HuH-7.5 (cell line): ENCODE results near the gene ZBTB26.
"Not testable (repeated sequence)": the region's sequence is repeated elsewhere in the genome, so short reads cannot be mapped to it uniquely, and the experiment has no call there.

ENCODE experiments used
- DNase-seq: peaks from one replicate; pipeline ENCODE4 v3.0.0; 2011; ENCODE audit warnings: low spot score

The ZBTB26 gene

DNA sequence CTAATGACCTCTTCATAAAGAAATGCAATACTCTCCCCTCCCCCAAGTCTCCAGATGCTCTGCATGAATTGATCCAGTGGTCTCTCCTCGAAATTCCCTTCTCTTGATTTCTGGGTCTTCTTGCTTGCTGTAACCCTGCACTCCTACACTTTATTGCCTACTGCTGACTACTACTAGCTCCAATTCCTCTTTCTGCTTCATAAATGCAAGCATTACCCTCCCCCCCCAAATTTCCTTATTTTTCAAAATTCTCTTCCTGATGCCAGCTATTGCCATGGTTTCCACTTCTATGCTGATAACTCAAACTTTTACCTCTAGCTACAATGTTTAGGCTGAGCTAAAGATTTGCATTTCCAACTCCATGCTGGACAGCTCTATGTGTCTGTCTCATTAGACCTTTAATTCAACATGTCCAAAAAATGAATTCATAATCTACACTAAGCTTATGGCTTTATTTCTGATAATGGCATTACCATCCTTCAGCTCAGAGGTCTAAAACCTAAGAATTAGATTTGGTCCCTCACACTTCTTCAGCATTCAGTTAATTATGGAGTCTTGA lies 1.4 kb downstream of the ZBTB26 start:
- DNase-seq: no peak

DNA sequence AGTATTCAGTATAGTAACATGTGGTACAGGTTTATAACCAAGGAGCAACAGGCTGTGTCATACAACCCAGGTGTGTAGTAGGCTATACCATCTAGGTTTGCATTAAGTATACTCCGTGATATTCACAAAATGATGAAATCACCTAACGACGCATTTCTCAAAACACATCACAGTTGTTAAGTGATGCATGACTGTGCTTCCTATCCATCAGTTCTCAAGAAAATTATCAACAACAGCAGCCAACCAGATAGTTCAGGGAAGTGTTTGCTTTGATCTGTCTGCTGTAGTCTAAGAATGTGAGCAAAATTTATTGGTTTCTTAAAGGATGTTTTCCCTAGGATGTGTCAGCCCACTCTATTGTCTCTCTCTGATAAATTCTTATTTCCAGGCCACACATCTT lies 7.4 kb downstream of the ZBTB26 start:
- no peak for DNase-seq

DNA sequence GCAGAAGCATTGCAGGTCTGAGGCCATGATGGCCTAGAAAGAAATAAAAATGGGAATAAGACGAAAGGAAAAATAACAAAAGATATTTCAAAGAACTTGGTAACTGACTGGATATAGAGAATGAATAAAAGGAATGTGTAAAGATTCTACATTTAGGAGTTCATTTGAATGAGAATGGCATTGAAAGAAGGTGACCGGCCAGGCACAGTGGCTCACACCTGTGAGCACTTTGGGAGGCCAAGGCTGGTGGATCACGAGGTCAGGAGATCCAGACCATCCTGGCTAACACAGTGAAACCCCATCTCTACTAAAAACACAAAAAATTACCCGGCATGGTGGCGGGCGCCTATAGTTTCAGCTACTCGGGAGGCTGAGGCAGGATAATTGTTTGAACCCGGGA lies 8.6 kb downstream of the ZBTB26 start:
- DNase-seq: no peak

GRCh38 chr9:122918310-122918709 lies 13.0 kb downstream of the ZBTB26 start:
- no peak for DNase-seq

- peak; percentile 66 for DNase-seq
These were observed 18.2 kb downstream of the ZBTB26 start, which contains the start of gene ZBTB6 for GRCh38 chr9:122912964-122913673. ZBTB6 (minus strand) TSS chr9:122913323; CDS start chr9:122912072, 1,251 bp downstream.

GRCh38 chr9:122912671-122912963 lies 18.7 kb downstream of the ZBTB26 start:
- no peak for DNase-seq

GRCh38 chr9:122906122-122906521 lies 25.2 kb downstream of the ZBTB26 start:
- not testable (repeated sequence) for DNase-seq

DNA sequence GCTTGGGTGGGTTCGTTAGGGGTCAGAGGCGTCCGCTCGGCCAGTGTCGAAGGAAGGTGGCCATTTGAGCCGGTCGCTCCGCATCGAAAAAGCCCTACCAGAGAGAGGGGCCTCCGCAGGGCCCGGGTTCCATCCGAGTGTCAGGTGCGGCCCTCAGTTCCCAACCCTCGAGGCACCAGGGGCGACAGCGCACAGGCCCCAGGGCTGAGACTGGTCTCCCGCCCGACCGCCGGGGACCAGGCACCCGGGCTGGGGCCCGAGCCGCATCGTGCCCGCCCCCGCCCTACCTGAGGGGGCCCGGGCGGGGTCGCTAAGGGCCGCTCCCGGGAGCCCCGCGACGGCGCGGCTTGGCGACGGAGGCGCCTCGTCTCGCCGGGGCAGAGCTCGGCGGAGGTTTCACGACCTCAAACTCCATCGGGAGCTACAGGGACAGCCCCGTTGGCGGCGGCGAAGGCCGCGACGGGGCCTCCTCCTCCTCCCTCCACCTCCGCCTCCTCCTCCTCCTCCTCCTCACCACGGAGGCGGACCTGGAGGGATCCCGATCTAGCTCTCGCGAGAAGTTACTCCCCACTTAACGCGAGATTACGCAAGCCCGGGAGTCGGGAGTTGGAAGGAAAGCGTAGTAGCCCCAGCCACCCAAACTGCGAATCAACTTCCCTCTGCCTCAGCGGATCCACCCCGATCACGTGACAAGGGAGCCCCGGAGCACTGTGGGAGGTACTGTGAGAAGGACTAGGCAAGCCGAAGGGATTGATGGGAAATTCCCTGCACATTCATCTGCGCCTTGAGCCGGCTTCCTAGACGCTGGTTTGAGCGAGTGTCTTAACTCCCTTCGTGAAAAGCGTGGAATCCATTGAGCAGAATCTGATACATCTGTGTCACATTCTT lies 26.2 kb downstream of the ZBTB26 start, which contains the start of gene RC3H2:
TSS of gene RC3H2 (minus strand) at position 537 of the 888 bp plus-strand sequence. CDS start 7,850 bp downstream, outside the sequence.
- DNase-seq: peak; percentile 86

- DNase-seq: peak; percentile 41
These were observed 26.9 kb downstream of the ZBTB26 start for GRCh38 chr9:122904466-122904822.

DNA sequence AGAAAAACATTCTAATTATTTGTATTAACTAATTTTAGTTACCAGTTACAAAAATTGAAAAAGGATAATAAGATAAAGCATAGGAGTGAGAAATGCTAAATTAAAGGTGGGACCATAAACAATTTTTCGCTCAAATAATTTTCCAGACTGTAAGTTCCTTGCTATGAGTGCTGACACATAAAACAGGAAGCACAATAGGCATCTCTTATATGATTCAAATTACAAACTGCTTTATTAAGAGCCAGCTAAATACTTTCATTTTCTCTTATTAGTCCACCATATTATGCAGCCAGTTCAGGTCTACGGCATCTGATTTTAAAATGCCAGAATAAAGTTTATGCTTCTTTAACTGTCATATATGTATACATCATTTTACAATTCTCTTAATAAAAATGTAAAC lies 30.5 kb downstream of the ZBTB26 start:
- no peak for DNase-seq

GRCh38 chr9:122897969-122898368 lies 33.3 kb downstream of the ZBTB26 start:
- no peak for DNase-seq

- no peak for DNase-seq
These were observed 42.8 kb downstream of the ZBTB26 start for GRCh38 chr9:122888480-122888879.

- DNase-seq: no peak
These were observed 48.2 kb downstream of the ZBTB26 start for GRCh38 chr9:122883125-122883524.

GRCh38 chr9:122879443-122879842 lies 51.9 kb downstream of the ZBTB26 start:
- DNase-seq: no peak

GRCh38 chr9:122875523-122875922 lies 55.8 kb downstream of the ZBTB26 start:
- no peak for DNase-seq

DNA sequence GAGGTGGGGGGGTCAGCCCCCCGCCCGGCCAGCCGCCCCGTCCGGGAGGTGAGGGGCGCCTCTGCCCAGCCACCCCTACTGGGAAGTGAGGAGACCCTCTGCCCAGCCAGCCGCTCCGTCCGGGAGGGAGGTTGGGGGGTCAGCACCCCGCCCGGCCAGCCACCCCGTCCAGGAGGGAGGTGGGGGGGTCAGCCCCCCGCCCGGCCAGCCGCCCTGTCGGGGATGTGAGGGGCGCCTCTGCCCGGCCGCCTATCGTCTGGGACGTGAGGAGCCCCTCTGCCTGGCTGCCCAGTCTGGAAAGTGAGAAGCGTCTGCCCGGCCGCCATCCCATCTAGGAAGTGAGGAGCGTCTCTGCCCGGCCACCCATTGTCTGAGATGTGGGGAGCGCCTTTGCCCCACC lies 64.0 kb downstream of the ZBTB26 start:
- not testable (repeated sequence) for DNase-seq

- DNase-seq: no peak
These were observed 65.2 kb downstream of the ZBTB26 start for GRCh38 chr9:122866079-122866478.
